Kidney epithelial cell (primary cell): ENCODE data around the gene MYL3. TPM values are rescaled to one million over a fixed set of nuclear protein-coding genes. Genes with fewer than 3 reads are reported as not detected.
"Not testable (repeated sequence)": the region's sequence is repeated elsewhere in the genome, so short reads cannot be mapped to it uniquely, and the experiment has no call there.

Experiments used
- DNase-seq: peaks from one replicate; pipeline ENCODE4 v3.0.0-alpha.2; 2010; ENCODE audit warnings: low read depth
- H3K27me3 ChIP-seq: 2 replicates; pipeline ENCODE4 v1.6.0; 2011; ENCODE audit warnings: low read length; ENCODE audit not compliant: control insufficient read depth, insufficient read depth
- H3K36me3 ChIP-seq: 2 replicates; pipeline ENCODE4 v1.5.1; 2011; ENCODE audit warnings: low read length; ENCODE audit not compliant: control insufficient read depth, insufficient read depth
- H3K4me3 ChIP-seq: 2 replicates; pipeline ENCODE4 v1.5.1; 2011; ENCODE audit warnings: low read depth, mild to moderate bottlenecking, control low read depth, low read length
- CTCF ChIP-seq: IDR thresholded peaks from 2 replicates; pipeline ENCODE4 v1.5.1; 2011; ENCODE audit warnings: mild to moderate bottlenecking, moderate library complexity, low read length, control low read depth, inconsistent platforms; ENCODE audit not compliant: insufficient read depth, poor library complexity, severe bottlenecking
- total RNA-seq: library from RNA; depleted of rRNA; stranded (reverse); fragments of >200 nt; gene quantifications from 2 replicates; pipeline ENCODE4 v1.2.3, GENCODE V29; 2015

Gene MYL3
- total RNA-seq, 1 donor from 2014 or later, result 0.54 TPM

GRCh38 chr3:46820852-46821251 is 42.4 kb downstream of the MYL3 start:
- no peaks in the 10 kb centered on the region for H3K27me3 ChIP-seq
- no peak overlapping the region for H3K4me3 ChIP-seq
- H3K36me3 ChIP-seq, result no peaks in the 10 kb centered on the region
- DNase-seq, result no peak
- no peak for TF ChIP-seq CTCF

- H3K4me3 ChIP-seq, result peak overlapping the region; percentile 26
- no peak for TF ChIP-seq CTCF
- peak; percentile 25 for DNase-seq
- peaks cover 7% of the 10 kb centered on the region for H3K27me3 ChIP-seq
- H3K36me3 ChIP-seq, result no peaks in the 10 kb centered on the region
These were observed 50.9 kb downstream of the MYL3 start for GRCh38 chr3:46812237-46812791.

GRCh38 chr3:46811615-46812236 is 51.5 kb downstream of the MYL3 start:
- TF ChIP-seq CTCF, result no peak

GRCh38 chr3:46808766-46809165 is 54.5 kb downstream of the MYL3 start:
- DNase-seq, H3K4me3 ChIP-seq, H3K27me3 ChIP-seq, H3K36me3 ChIP-seq: not testable (repeated sequence)

More at GRCh38 chr3:46811615-46812236, 51.5 kb downstream of the MYL3 start:
- no peak for DNase-seq
- Histone ChIP-seq H3K27me3 (peaks cover 7% of the 10 kb centered on the region), H3K36me3 (no peaks in the 10 kb centered on the region), H3K4me3 (peak overlapping the region; percentile 26)

Other genes with a start within 250 kb of the MYL3 start
- 23.7 and 30.9 TPM in 2 replicates for gene ALS2CL, start 169.8 kb downstream of the MYL3 start, total RNA-seq
- 1.3 and 1.9 TPM in 2 replicates for gene TMIE, start 162.1 kb downstream of the MYL3 start, total RNA-seq
- gene PRSS50, start 145.6 kb downstream of the MYL3 start, total RNA-seq, result 0.07 and 0.29 TPM in 2 replicates
- 1.7 and 2.1 TPM in 2 replicates for gene PTH1R, start 14.3 kb upstream of the MYL3 start, total RNA-seq
- 33.0 and 33.3 TPM in 2 replicates for gene CCDC12, start 113.3 kb upstream of the MYL3 start, total RNA-seq
- gene NBEAL2, start 116.2 kb upstream of the MYL3 start, total RNA-seq, result 37.5 and 53.7 TPM in 2 replicates